K562 (cell line): ENCODE data around the gene STX2. TPM values are rescaled to one million over a fixed set of nuclear protein-coding genes. Genes with fewer than 3 reads are reported as not detected.
A peak's percentile ranks its signal among the peaks of the same experiment; 100 is the strongest.

ENCODE experiments used
- ARNT ChIP-seq, 2 experiments: fragments of 450-650 bp; IDR thresholded peaks; 2 replicates each; pipeline ENCODE4 v1.6.1; 2016; ENCODE audit warnings: mild to moderate bottlenecking in 1 of 2
- CBX3 ChIP-seq, 2 experiments: IDR thresholded peaks; 1 replicate in 1 of 2; 2 replicates in 1 of 2; pipeline ENCODE4 v1.6.1; 2012; ENCODE audit warnings: inconsistent platforms in 2 of 2, low read length in 2 of 2, borderline replicate concordance in 1 of 2, control low read depth in 1 of 2
- CCAR2 ChIP-seq: fragments of 200-400 bp; formaldehyde crosslinking; IDR thresholded peaks from 2 replicates; pipeline ENCODE4 v1.6.1; 2017; ENCODE audit warnings: mild to moderate bottlenecking, low read depth, low read length
- DEAF1 ChIP-seq: fragments of 450-650 bp; formaldehyde crosslinking; IDR thresholded peaks from 2 replicates; pipeline ENCODE4 v1.4.0; 2020; ENCODE audit warnings: mild to moderate bottlenecking, moderate library complexity
- ETV1 ChIP-seq: fragments of 450-650 bp; conservative IDR thresholded peaks from 2 replicates; pipeline ENCODE4 v1.6.1; 2016; ENCODE audit warnings: missing genetic modification characterization, control low read depth, low read depth, missing compliant biosample characterization
- HNRNPL ChIP-seq: fragments of 200-400 bp; formaldehyde crosslinking; IDR thresholded peaks from 2 replicates; pipeline ENCODE4 v1.6.1; 2017; ENCODE audit warnings: low read depth, mild to moderate bottlenecking, low read length
- IRF1 ChIP-seq: sonication (generic); formaldehyde crosslinking; IDR thresholded peaks from 2 replicates; pipeline ENCODE4 v1.8.0; 2022; ENCODE audit warnings: missing genetic modification reagents, mild to moderate bottlenecking, borderline replicate concordance
- MYC ChIP-seq, 2 experiments: fragments of 250-450 bp in 1 of 2; sonication (Bioruptor Pico) in 1 of 2; IDR thresholded peaks; 2 replicates each; pipeline versions ENCODE4 v1.5.1 to v1.6.1; 2012 to 2021; ENCODE audit warnings: low read depth in 2 of 2, borderline replicate concordance in 1 of 2, improper control_type of control experiment in 1 of 2, low read length in 1 of 2, mild to moderate bottlenecking in 1 of 2, moderate library complexity in 1 of 2
- NR0B1 ChIP-seq: fragments of 450-650 bp; IDR thresholded peaks from one replicate; pipeline ENCODE4 v1.6.1; 2018; ENCODE audit warnings: mild to moderate bottlenecking, moderate library complexity; ENCODE audit not compliant: partially characterized antibody
- SP2 ChIP-seq: IDR thresholded peaks from 2 replicates; pipeline ENCODE4 v1.6.1; 2011; ENCODE audit warnings: mild to moderate bottlenecking, low read depth, low read length, moderate library complexity; ENCODE audit not compliant: poor library complexity, severe bottlenecking; ENCODE audit errors: extremely low read depth
- STAT6 ChIP-seq: sonication (generic); formaldehyde crosslinking; IDR thresholded peaks from 2 replicates; pipeline ENCODE4 v1.8.1; 2023; ENCODE audit warnings: mild to moderate bottlenecking, missing genetic modification reagents
- ZMIZ1 ChIP-seq, 2 experiments: fragments of 150-350 bp in 1 of 2; IDR thresholded peaks; 2 replicates each; pipeline ENCODE4 v1.6.1; 2012 to 2016; ENCODE audit warnings: low read depth in 2 of 2, low read length in 2 of 2, mild to moderate bottlenecking in 1 of 2, moderate library complexity in 1 of 2
- ZZZ3 ChIP-seq: fragments of 450-650 bp; IDR thresholded peaks from 2 replicates; pipeline ENCODE4 v1.6.1; 2016; ENCODE audit warnings: antibody characterized with exemption, mild to moderate bottlenecking, moderate library complexity
- polyA plus RNA-seq, 8 experiments: library from polyadenylated mRNA; depleted of rRNA in 4 of 8; stranded (reverse) in 5 of 8; unstranded in 3 of 8; fragments of >200 nt; fragmentation: Nextera tagmentation in 2 of 8; fragmentation: Illumina TruSeq in 1 of 8; extraction: Ambion mirVana in 2 of 8; extraction: Trizol in 1 of 8; gene quantifications; 2 replicates each; pipeline versions ENCODE4 v1.2.1 to v1.2.3, GENCODE V29; 2011 to 2014; ENCODE audit warnings: inconsistent platforms in 1 of 8, missing spikeins in 1 of 8
- total RNA-seq, 7 experiments: library from RNA; depleted of rRNA in 6 of 7; stranded (reverse); fragments of >200 nt in 6 of 7; fragmentation: Illumina TruSeq in 2 of 7; extraction: Trizol in 2 of 7; gene quantifications; 2 replicates each; pipeline versions ENCODE4 v1.2.1 to v1.2.3, GENCODE V29; 2011 to 2021; ENCODE audit warnings: low replicate concordance in 1 of 7

STX2 gene
- total and polyA plus RNA-seq, 9 of the 15 experiments (the other 6 are each of a cell fraction or from before 2014, with no cell fraction given): 22.2 to 54.6 (median 30.8) TPM

- TF ChIP-seq STAT6 (CRISPR knock-in tag) (no peak), ZZZ3 (no peak), ZMIZ1 (IDR thresholded peaks at IDR 0.05; ENCODE audit: low read depth in 2 of 2, low read length in 2 of 2) (0 out of 4 replicates have a peak, but pooled peaks of 1 of the 2 experiments have one; percentile 5), DEAF1 (CRISPR knock-in tag) (no peak), HNRNPL (peak; percentile 69; the same call in 1 of the 2 replicates), CCAR2 (no peak), CBX3 (IDR thresholded peaks at IDR 0.05; ENCODE audit: borderline replicate concordance in 1 of 2, low read length in 2 of 2) (peak in 1 of 2 experiments; percentile 7; a peak in 1 of 3 replicates), ETV1 (tag) (no peak), NR0B1 (no peak), ARNT (IDR thresholded peaks at IDR 0.05) (no peak), SP2 (no peak), IRF1 (no peak), MYC (IDR thresholded peaks at IDR 0.05; ENCODE audit: low read depth, low read length) (peak; percentile 98), MYC (CRISPR knock-in tag; IDR thresholded peaks at IDR 0.05; ENCODE audit: borderline replicate concordance, low read depth) (peak; percentile 75; the same call in 1 of the 2 replicates)
Observed at GRCh38 chr12:130871286-130872178, 32.5 kb upstream of the STX2 start, which contains the start of gene RAN (continued).
